Measurements from ENCODE around the gene LIG1. TPM values are rescaled to one million over a fixed set of nuclear protein-coding genes. Genes with fewer than 3 reads are reported as not detected.

The LIG1 gene
- total RNA-seq, 1 donor from 2014 or later: 16.9 TPM

- Mint-ChIP-seq H3K27me3 (ENCODE audit: unreplicated experiment) (peaks cover 3% of the 10 kb centered on the region), H3K27ac (ENCODE audit: unreplicated experiment) (no peak overlapping the region), H3K4me3 (ENCODE audit: unreplicated experiment) (no peak overlapping the region), H3K36me3 (ENCODE audit: unreplicated experiment) (no peaks in the 10 kb centered on the region), H3K9me3 (ENCODE audit: unreplicated experiment) (peaks cover 4% of the 10 kb centered on the region), H3K4me1 (ENCODE audit: low read depth, unreplicated experiment) (peaks cover 4% of the 10 kb centered on the region)
- no peak for DNase-seq
- no peak for TF ChIP-seq CTCF (IDR thresholded peaks at IDR 0.05; ENCODE audit: partially characterized antibody, unreplicated experiment)
These were observed 20.7 kb upstream of the LIG1 start for GRCh38 chr19:48190885-48191284.

- Mint-ChIP-seq H3K27me3 (ENCODE audit: unreplicated experiment) (peaks cover 3% of the 10 kb centered on the region), H3K36me3 (ENCODE audit: unreplicated experiment) (no peaks in the 10 kb centered on the region), H3K4me1 (ENCODE audit: low read depth, unreplicated experiment) (peaks cover 4% of the 10 kb centered on the region), H3K27ac (ENCODE audit: unreplicated experiment) (no peak overlapping the region), H3K9me3 (ENCODE audit: unreplicated experiment) (peaks cover 4% of the 10 kb centered on the region), H3K4me3 (ENCODE audit: unreplicated experiment) (no peak overlapping the region)
- TF ChIP-seq CTCF (IDR thresholded peaks at IDR 0.05; ENCODE audit: partially characterized antibody, unreplicated experiment): peak; percentile 19
- peak; percentile 41 for DNase-seq
These were observed 20.2 kb upstream of the LIG1 start for GRCh38 chr19:48190288-48190884.

- TF ChIP-seq CTCF (IDR thresholded peaks at IDR 0.05; ENCODE audit: partially characterized antibody, unreplicated experiment): no peak
- no peak overlapping the region for H3K4me3 Mint-ChIP-seq (ENCODE audit: unreplicated experiment)
- H3K4me1 Mint-ChIP-seq (ENCODE audit: low read depth, unreplicated experiment): peaks cover 4% of the 10 kb centered on the region
- H3K27me3 Mint-ChIP-seq (ENCODE audit: unreplicated experiment): peaks cover 6% of the 10 kb centered on the region
- no peak overlapping the region for H3K27ac Mint-ChIP-seq (ENCODE audit: unreplicated experiment)
- peaks cover 4% of the 10 kb centered on the region for H3K9me3 Mint-ChIP-seq (ENCODE audit: unreplicated experiment)
- DNase-seq: no peak
- H3K36me3 Mint-ChIP-seq (ENCODE audit: unreplicated experiment): peaks cover 6% of the 10 kb centered on the region
These were observed 16.4 kb upstream of the LIG1 start for GRCh38 chr19:48186541-48186991.

GRCh38 chr19:48186015-48186414 is 15.9 kb upstream of the LIG1 start:
- Mint-ChIP-seq H3K27me3 (ENCODE audit: unreplicated experiment) (peaks cover 6% of the 10 kb centered on the region), H3K4me3 (ENCODE audit: unreplicated experiment) (no peak overlapping the region), H3K4me1 (ENCODE audit: low read depth, unreplicated experiment) (peaks cover 4% of the 10 kb centered on the region), H3K36me3 (ENCODE audit: unreplicated experiment) (peaks cover 11% of the 10 kb centered on the region), H3K27ac (ENCODE audit: unreplicated experiment) (no peak overlapping the region), H3K9me3 (ENCODE audit: unreplicated experiment) (peaks cover 4% of the 10 kb centered on the region)
- no peak for TF ChIP-seq CTCF (IDR thresholded peaks at IDR 0.05; ENCODE audit: partially characterized antibody, unreplicated experiment)
- no peak for DNase-seq

GRCh38 chr19:48183356-48183755 is 13.2 kb upstream of the LIG1 start:
- Mint-ChIP-seq H3K27me3 (ENCODE audit: unreplicated experiment) (peaks cover 7% of the 10 kb centered on the region), H3K9me3 (ENCODE audit: unreplicated experiment) (peaks cover 4% of the 10 kb centered on the region), H3K4me1 (ENCODE audit: low read depth, unreplicated experiment) (peaks cover 4% of the 10 kb centered on the region), H3K4me3 (ENCODE audit: unreplicated experiment) (no peak overlapping the region), H3K36me3 (ENCODE audit: unreplicated experiment) (peaks cover 17% of the 10 kb centered on the region), H3K27ac (ENCODE audit: unreplicated experiment) (no peak overlapping the region)
- no peak for TF ChIP-seq CTCF (IDR thresholded peaks at IDR 0.05; ENCODE audit: partially characterized antibody, unreplicated experiment)
- DNase-seq: no peak
